Adrenal gland (tissue), 12 donors: Measurements from ENCODE around the gene TNS3. TPM values are rescaled to one million over a fixed set of nuclear protein-coding genes. Genes with fewer than 3 reads are reported as not detected.

Experiments
- DNase-seq, 7 donors: peaks; one replicate each; pipeline ENCODE4 v3.0.0-alpha.2; 2019 to 2020
- H3K27ac ChIP-seq, 5 donors: fragments of 200-600 bp; sonication (generic) in 4 of 5; 1 replicate in 3 of 5; 2 replicates in 2 of 5; pipeline versions ENCODE4 v1.5.1 to v1.8.0; 2016 to 2020; ENCODE audit warnings: mild to moderate bottlenecking in 1 of 5
- H3K27me3 ChIP-seq: fragments of 200-600 bp; 2 replicates; pipeline ENCODE4 v1.8.0; 2021
- H3K36me3 ChIP-seq, 2 donors: fragments of 200-600 bp; replicated peaks in 1 of 2; 1 replicate in 1 of 2; 2 replicates in 1 of 2; pipeline versions ENCODE4 v1.5.1 to v1.8.0; 2018 to 2022
- H3K4me1 ChIP-seq, 2 donors: fragments of 200-600 bp; replicated peaks in 1 of 2; 1 replicate in 1 of 2; 2 replicates in 1 of 2; pipeline versions ENCODE4 v1.5.1 to v1.8.0; 2018 to 2021
- H3K4me3 ChIP-seq, 4 donors: fragments of 200-600 bp; sonication (generic) in 3 of 4; one replicate each; pipeline ENCODE4 v1.5.1; 2016 to 2018
- H3K9me3 ChIP-seq, 3 donors: fragments of 200-600 bp; sonication (generic) in 1 of 3; replicated peaks in 1 of 3; 1 replicate in 2 of 3; 2 replicates in 1 of 3; pipeline versions ENCODE4 v1.5.1 to v1.8.0; 2016 to 2021
- POLR2A ChIP-seq, 2 donors: fragments of 450-650 bp; IDR thresholded peaks; one replicate each; pipeline ENCODE4 v1.6.1; 2017; ENCODE audit warnings: antibody characterized with exemption in 2 of 2, mild to moderate bottlenecking in 2 of 2, moderate library complexity in 1 of 2
- WGBS, 4 donors: extraction: QIAGEN DNeasy Blood & Tissue Kit in 2 of 4; methylation state at CpG; one replicate each; pipeline versions ENCODE4 v1.1.5 to v1.1.7; 2013 to 2017; 5-methylcytosine and 5-hydroxymethylcytosine counted together
- intact Hi-C, 2 donors: fragments of 100-400 bp; cut with DNase I; formaldehyde crosslinking; loops; one replicate each; pipeline versions ENCODE4 v1.14.1 to v1.15.0; 2022 to 2023
- polyA plus RNA-seq, 3 donors: library from polyadenylated mRNA; stranded (reverse); fragments of 200-250 nt in 2 of 3; fragments of 350-450 nt in 1 of 3; fragmentation: Illumina TruSeq in 1 of 3; extraction: RNeasy Lipid Tissue Mini Kit (QIAGEN cat#74804) in 1 of 3; gene quantifications; one replicate each; pipeline ENCODE4 v1.2.3, GENCODE V29; 2013 to 2014
- total RNA-seq, 9 donors: library from RNA; depleted of rRNA in 4 of 9; stranded (reverse); fragments of >200 nt in 4 of 9; fragments of 120-200 nt in 1 of 9; fragmentation: NEBNext Ultra II Directional in 1 of 9; extraction: Animal tissue kit (Norgen Biotek cat#: 25700) in 1 of 9; gene quantifications; one replicate each; pipeline versions ENCODE4 v1.1.0 to v1.2.4, GENCODE V29; 2013 to 2023
- TF ChIP-seq, protein P1 (sequence below), 6 experiments: fragments of 450-650 bp in 4 of 6; fragments of 200-600 bp in 2 of 6; sonication (generic) in 1 of 6; IDR thresholded peaks; 1 replicate in 5 of 6; 2 replicates in 1 of 6; pipeline versions ENCODE4 v1.5.1 to v1.8.0; 2016 to 2021; ENCODE audit warnings: antibody characterized with exemption in 6 of 6, mild to moderate bottlenecking in 2 of 6, moderate library complexity in 1 of 6
- donor health status: healthy with polysubstance abuse.
- donor health status: Bipolar disorder and iron deficiency.
- donor health status: DM: yes; HTN: yes; CAD: no.
- donor health status: DM: no; HTN: no; CAD: no.
- donor health status: DM: no; HTN: no; CAD: no.
- donor health status: DM: yes; HTN: yes; CAD: no.

Gene TNS3
- total and polyA plus RNA-seq, 12 donors, result 21.0 to 188 (median 99.8) TPM

GRCh38 chr7:47492716-47493325 lies 89.1 kb downstream of the TNS3 start:
- TF ChIP-seq, protein P1, sequence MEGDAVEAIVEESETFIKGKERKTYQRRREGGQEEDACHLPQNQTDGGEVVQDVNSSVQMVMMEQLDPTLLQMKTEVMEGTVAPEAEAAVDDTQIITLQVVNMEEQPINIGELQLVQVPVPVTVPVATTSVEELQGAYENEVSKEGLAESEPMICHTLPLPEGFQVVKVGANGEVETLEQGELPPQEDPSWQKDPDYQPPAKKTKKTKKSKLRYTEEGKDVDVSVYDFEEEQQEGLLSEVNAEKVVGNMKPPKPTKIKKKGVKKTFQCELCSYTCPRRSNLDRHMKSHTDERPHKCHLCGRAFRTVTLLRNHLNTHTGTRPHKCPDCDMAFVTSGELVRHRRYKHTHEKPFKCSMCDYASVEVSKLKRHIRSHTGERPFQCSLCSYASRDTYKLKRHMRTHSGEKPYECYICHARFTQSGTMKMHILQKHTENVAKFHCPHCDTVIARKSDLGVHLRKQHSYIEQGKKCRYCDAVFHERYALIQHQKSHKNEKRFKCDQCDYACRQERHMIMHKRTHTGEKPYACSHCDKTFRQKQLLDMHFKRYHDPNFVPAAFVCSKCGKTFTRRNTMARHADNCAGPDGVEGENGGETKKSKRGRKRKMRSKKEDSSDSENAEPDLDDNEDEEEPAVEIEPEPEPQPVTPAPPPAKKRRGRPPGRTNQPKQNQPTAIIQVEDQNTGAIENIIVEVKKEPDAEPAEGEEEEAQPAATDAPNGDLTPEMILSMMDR (IDR thresholded peaks at IDR 0.05), result no peak
- TF ChIP-seq POLR2A (IDR thresholded peaks at IDR 0.05), result no peak
- 80 to 90% (median 86%) methylated on average over 10 to 14 of the region's 14 CpGs for WGBS, 4 donors
- intact Hi-C loops, result no loop called here
- no peak for DNase-seq
- H3K36me3 ChIP-seq, result no peaks in the 10 kb centered on the region
- H3K4me3 ChIP-seq, result no peak overlapping the region
- peaks cover 36 to 73% of the 10 kb centered on the region in 2 donors for H3K4me1 ChIP-seq
- no peaks in the 10 kb centered on the region for H3K9me3 ChIP-seq
- H3K27ac ChIP-seq, result peak overlapping the region in 2 of 5 donors; percentile 23 to 52
- no peaks in the 10 kb centered on the region for H3K27me3 ChIP-seq

- TF ChIP-seq POLR2A (IDR thresholded peaks at IDR 0.05), result no peak
- TF ChIP-seq, protein P1 (IDR thresholded peaks at IDR 0.05), result no peak
- 93 to 95% (median 94%) methylated on average over 16 to 24 of the region's 24 CpGs for WGBS, 4 donors
- Histone ChIP-seq H3K36me3 (no peaks in the 10 kb centered on the region), H3K4me1 (peaks cover 23 to 62% of the 10 kb centered on the region in 2 donors), H3K27ac (peak overlapping the region in 1 of 5 donors; percentile 29), H3K27me3 (no peaks in the 10 kb centered on the region), H3K9me3 (no peaks in the 10 kb centered on the region), H3K4me3 (no peak overlapping the region)
- peak in 1 of 7 donors; percentile 6 for DNase-seq
- intact Hi-C loops, result no loop called here
Measured at GRCh38 chr7:47490501-47491265, 91.2 kb downstream of the TNS3 start.

- Histone ChIP-seq H3K27me3 (no peaks in the 10 kb centered on the region), H3K9me3 (no peaks in the 10 kb centered on the region), H3K4me3 (no peak overlapping the region), H3K4me1 (peaks cover 15 to 68% of the 10 kb centered on the region in 2 donors), H3K27ac (peak overlapping the region in 2 of 5 donors; percentile 41 to 47), H3K36me3 (no peaks in the 10 kb centered on the region)
- 75 to 90% (median 79%) methylated on average over 7 of the region's 7 CpGs for WGBS, 4 donors
- intact Hi-C loops, result no loop called here
- DNase-seq, result no peak
- TF ChIP-seq, protein P1 (IDR thresholded peaks at IDR 0.05), result no peak
- no peak for TF ChIP-seq POLR2A (IDR thresholded peaks at IDR 0.05)
Measured at GRCh38 chr7:47489624-47490023, 92.3 kb downstream of the TNS3 start.

DNA sequence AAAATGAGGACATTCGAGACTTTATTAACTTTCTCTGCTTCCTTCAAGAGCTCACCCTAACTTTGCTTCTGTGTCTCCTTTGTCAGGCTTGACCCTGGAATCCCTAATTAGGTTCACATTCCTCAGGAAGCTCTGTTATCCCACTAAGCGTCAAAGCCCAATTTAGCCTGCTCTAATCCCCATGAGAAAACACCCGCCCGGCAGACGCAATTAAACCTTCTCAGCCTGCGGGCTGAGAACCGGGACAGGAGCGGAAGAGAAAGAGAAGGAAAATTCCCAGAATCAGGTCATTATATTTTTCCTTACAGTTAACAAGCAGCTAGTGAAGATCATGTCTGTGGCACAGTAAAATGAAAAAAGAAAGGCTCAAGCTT lies 93.0 kb downstream of the TNS3 start:
- Histone ChIP-seq H3K27ac (peak overlapping the region in 4 of 5 donors; percentile 22 to 74 (median 44)), H3K9me3 (no peaks in the 10 kb centered on the region), H3K27me3 (no peaks in the 10 kb centered on the region), H3K4me1 (peaks cover 9 to 69% of the 10 kb centered on the region in 2 donors), H3K4me3 (no peak overlapping the region), H3K36me3 (no peaks in the 10 kb centered on the region)
- 77 to 82% (median 80%) methylated on average over 8 of the region's 8 CpGs for WGBS, 4 donors
- intact Hi-C loops, result no loop called here
- DNase-seq, result no peak
- TF ChIP-seq, protein P1 (IDR thresholded peaks at IDR 0.05), result no peak
- TF ChIP-seq POLR2A (IDR thresholded peaks at IDR 0.05), result no peak
